ENCODE measurements around the gene PTPRR.
A peak's percentile ranks its signal among the peaks of the same experiment; 100 is the strongest.

The PTPRR gene

DNA sequence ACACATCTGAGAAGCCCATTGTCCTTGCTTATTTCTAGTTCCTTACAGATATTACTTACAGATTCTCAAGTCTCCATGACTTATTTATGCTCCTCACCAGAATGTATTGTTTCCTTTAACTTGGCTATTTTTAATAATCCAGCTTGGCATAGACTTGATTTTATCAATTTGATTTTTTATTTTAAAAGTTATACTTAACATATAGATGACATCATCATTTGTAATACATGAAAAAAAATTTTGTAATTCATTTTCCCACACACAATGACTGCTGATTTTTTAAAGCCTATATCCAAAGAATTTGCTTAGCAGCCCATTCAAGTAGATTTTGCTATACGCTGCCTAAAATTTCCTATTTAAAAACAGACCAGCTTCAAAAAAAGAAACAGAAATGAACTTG, 39.8 kb downstream of the PTPRR start:
- H3K4me3 ChIP-seq (ENCODE audit: low read depth, low read length): no peak overlapping the region
- CTCF ChIA-PET: no interaction called here
- POLR2A ChIA-PET: no interaction called here
- TF ChIP-seq, protein P1, sequence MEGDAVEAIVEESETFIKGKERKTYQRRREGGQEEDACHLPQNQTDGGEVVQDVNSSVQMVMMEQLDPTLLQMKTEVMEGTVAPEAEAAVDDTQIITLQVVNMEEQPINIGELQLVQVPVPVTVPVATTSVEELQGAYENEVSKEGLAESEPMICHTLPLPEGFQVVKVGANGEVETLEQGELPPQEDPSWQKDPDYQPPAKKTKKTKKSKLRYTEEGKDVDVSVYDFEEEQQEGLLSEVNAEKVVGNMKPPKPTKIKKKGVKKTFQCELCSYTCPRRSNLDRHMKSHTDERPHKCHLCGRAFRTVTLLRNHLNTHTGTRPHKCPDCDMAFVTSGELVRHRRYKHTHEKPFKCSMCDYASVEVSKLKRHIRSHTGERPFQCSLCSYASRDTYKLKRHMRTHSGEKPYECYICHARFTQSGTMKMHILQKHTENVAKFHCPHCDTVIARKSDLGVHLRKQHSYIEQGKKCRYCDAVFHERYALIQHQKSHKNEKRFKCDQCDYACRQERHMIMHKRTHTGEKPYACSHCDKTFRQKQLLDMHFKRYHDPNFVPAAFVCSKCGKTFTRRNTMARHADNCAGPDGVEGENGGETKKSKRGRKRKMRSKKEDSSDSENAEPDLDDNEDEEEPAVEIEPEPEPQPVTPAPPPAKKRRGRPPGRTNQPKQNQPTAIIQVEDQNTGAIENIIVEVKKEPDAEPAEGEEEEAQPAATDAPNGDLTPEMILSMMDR (IDR thresholded peaks at IDR 0.05; ENCODE audit: insufficient read depth, low read length, missing control alignments): no peak
- no peak for DNase-seq (ENCODE audit: low read depth, low spot score)

- no peak overlapping the region for H3K4me3 ChIP-seq (ENCODE audit: low read depth, low read length)
- ChIA-PET POLR2A (no interaction called here), CTCF (interaction anchor here (1.6 kb wide), 1 partner anchor 27 kb away, joined by 4 read pairs; no protein-coding TSS in a partner anchor)
- DNase-seq (ENCODE audit: low read depth, low spot score): peak; percentile 40
- TF ChIP-seq, protein P1 (IDR thresholded peaks at IDR 0.05; ENCODE audit: insufficient read depth, low read length, missing control alignments): no peak
Measured at GRCh38 chr12:70876952-70877351, 43.6 kb downstream of the PTPRR start.

DNA sequence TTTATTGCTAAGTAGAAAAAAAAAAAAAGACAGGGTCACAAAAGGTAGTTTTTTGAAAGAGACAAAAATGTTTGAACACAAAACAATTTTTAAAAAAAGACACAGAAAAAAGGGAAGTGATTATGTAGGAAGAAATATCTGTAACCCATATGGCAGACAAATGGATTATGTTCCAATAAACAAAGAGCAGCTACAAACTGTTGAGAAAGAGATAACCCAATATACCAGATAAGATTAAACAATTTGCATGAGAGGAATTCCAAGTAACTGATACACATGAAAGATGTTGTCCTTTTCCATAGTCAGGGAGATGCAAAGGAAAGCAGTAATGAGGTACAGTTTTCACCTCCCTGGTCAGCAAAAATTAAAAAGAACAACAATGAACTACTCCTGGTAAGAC, 44.9 kb downstream of the PTPRR start:
- ChIA-PET POLR2A (no interaction called here), CTCF (interaction anchor here (1.6 kb wide), 1 partner anchor 26 kb away, joined by 4 read pairs; no protein-coding TSS in a partner anchor)
- TF ChIP-seq, protein P1 (IDR thresholded peaks at IDR 0.05; ENCODE audit: insufficient read depth, low read length, missing control alignments): no peak
- H3K4me3 ChIP-seq (ENCODE audit: low read depth, low read length): no peak overlapping the region
- no peak for DNase-seq (ENCODE audit: low read depth, low spot score)

DNA sequence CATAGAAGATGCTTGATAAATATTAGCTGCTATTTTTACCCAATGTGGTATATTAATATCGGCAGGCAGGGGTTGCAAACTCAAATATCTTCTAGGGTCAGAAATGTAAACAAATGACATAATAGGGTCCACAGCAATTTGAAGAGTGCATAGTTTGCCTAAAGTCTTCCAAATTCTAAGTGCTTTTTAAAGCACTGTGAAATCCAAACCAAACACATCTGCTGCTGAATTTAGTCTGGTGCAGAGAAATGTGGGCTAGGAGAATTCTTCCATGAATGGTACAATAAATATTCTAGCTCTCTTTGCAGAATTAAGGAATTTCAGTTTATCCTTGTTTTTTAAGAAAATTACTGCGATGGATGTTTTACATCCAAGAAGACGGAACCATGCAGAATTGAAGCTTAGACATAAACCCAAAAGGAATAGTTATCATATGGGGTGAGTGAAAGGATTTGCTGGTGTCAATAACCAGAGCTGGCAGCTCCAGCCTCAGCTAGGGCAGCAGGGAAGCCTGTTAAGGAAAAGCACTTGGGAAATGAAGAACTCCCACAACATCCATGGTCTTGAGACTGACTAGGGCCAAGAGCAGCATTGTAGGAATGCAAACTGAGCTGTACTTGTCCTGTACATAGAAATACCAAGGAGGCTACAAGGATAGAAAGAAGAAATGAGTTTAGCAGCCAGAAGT, 65.5 kb downstream of the PTPRR start:
- no peak for DNase-seq (ENCODE audit: low read depth, low spot score)
- ChIA-PET POLR2A (no interaction called here), CTCF (interaction anchor here (0.7 to 1.2 kb wide), 2 partner anchors 121 to 159 kb away, joined by 3 read pairs; no protein-coding TSS in a partner anchor)
- TF ChIP-seq, protein P1 (IDR thresholded peaks at IDR 0.05; ENCODE audit: insufficient read depth, low read length, missing control alignments): no peak
- no peak overlapping the region for H3K4me3 ChIP-seq (ENCODE audit: low read depth, low read length)

DNA sequence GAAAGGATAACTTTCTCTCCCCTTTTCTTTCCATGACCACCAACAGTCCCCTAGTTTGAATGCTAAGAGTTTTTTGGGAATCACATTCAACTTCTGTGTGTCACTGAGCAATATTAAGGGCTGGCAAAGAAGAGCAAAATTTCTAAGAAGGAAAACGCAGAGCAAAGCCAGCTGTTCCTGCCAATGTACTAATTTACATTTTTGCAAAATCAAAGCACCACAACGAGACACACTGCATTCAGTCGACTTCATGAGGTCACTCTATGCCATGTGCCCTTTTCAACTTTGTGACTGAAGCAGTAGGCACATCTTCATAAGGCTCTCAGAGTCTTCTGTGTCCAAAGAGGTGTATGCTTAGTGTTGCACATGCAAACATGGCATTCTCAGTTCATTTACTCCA, 66.4 kb downstream of the PTPRR start:
- ChIA-PET CTCF (interaction anchor here (0.7 to 1.2 kb wide), 2 partner anchors 120 to 160 kb away, joined by 3 read pairs; no protein-coding TSS in a partner anchor), POLR2A (no interaction called here)
- no peak for DNase-seq (ENCODE audit: low read depth, low spot score)
- TF ChIP-seq, protein P1 (IDR thresholded peaks at IDR 0.05; ENCODE audit: insufficient read depth, low read length, missing control alignments): no peak
- H3K4me3 ChIP-seq (ENCODE audit: low read depth, low read length): no peak overlapping the region

DNA sequence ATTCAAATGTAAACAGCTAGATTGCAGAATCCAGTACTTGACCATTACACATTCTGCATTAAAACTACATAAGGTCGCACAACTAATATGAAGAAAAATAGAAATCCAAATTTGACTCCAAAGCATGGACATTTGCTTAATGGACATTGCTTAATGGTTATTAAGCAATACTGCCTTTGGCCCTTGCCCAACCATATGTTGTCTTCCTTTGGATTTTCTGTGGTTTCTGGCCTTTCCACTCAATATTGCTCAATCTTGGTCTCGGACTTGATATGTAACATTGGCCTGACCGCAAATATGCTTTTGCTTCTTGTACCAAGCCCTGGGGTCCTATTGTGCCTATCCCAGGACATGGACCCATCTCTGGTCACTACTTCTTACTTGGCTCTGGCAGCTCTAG, 67.2 kb downstream of the PTPRR start:
- POLR2A ChIA-PET: no interaction called here
- H3K4me3 ChIP-seq (ENCODE audit: low read depth, low read length): no peak overlapping the region
- TF ChIP-seq, protein P1 (IDR thresholded peaks at IDR 0.05; ENCODE audit: insufficient read depth, low read length, missing control alignments): no peak
- CTCF ChIA-PET: interaction anchor here (1.9 kb wide), 1 partner anchor 120 kb away, joined by 12 read pairs; no protein-coding TSS in a partner anchor
- DNase-seq (ENCODE audit: low read depth, low spot score): no peak
